Stimulated activated memory B cell treated with anti-CD40 and anti-IgM and Interleukin-4, amounts not matched to agents 10 μg/mL and 1 μg/mL and 100 μg/mL, for 72 hours (primary cell): Measurements from ENCODE around the gene FTL.

Experiments used
- ATAC-seq: fragments of 150-1000 bp; cut with Tn5 transposase; 2 replicates; pipeline ENCODE4 v1.10.0; 2021
- H3K27ac Mint-ChIP-seq: one replicate; pipeline ENCODE4 v1.8.0; 2022; ENCODE audit warnings: mild to moderate bottlenecking, mixed read lengths
- H3K27me3 Mint-ChIP-seq: one replicate; pipeline ENCODE4 v1.8.0; 2022; ENCODE audit warnings: mixed read lengths
- H3K36me3 Mint-ChIP-seq: one replicate; pipeline ENCODE4 v1.8.0; 2022; ENCODE audit warnings: mixed read lengths
- H3K4me1 Mint-ChIP-seq: one replicate; pipeline ENCODE4 v1.8.0; 2022; ENCODE audit warnings: mixed read lengths
- H3K4me3 Mint-ChIP-seq: one replicate; pipeline ENCODE4 v1.8.0; 2022; ENCODE audit warnings: mild to moderate bottlenecking, moderate library complexity, mixed read lengths
- H3K9me3 Mint-ChIP-seq: one replicate; pipeline ENCODE4 v1.8.0; 2022; ENCODE audit warnings: mixed read lengths

FTL gene

DNA sequence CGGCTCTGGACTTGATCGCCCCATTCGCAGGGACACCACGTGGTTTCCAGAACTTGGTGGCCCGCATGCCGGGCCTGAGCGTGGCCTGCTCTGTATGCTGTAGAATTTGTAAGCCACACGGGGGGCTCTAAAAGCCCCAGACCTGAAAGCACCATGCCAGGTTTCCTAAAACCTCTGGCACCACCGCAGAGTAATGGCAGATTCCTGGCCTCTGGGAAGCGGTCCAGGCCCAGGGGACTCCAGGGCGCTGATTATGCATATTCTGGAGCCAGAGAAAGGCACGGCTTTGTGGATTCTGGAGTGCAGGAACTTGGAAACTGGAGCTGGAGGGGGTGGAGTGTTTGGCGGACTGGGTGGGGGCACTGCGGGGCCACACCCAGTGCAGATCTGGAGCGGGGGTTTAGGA, 3.7 kb downstream of the FTL start:
- no peak for ATAC-seq
- Mint-ChIP-seq H3K9me3 (no peaks in the 10 kb centered on the region), H3K36me3 (peaks cover 50% of the 10 kb centered on the region), H3K4me1 (peaks cover 56% of the 10 kb centered on the region), H3K4me3 (no peak overlapping the region), H3K27ac (peak overlapping the region; percentile 100), H3K27me3 (no peaks in the 10 kb centered on the region)

DNA sequence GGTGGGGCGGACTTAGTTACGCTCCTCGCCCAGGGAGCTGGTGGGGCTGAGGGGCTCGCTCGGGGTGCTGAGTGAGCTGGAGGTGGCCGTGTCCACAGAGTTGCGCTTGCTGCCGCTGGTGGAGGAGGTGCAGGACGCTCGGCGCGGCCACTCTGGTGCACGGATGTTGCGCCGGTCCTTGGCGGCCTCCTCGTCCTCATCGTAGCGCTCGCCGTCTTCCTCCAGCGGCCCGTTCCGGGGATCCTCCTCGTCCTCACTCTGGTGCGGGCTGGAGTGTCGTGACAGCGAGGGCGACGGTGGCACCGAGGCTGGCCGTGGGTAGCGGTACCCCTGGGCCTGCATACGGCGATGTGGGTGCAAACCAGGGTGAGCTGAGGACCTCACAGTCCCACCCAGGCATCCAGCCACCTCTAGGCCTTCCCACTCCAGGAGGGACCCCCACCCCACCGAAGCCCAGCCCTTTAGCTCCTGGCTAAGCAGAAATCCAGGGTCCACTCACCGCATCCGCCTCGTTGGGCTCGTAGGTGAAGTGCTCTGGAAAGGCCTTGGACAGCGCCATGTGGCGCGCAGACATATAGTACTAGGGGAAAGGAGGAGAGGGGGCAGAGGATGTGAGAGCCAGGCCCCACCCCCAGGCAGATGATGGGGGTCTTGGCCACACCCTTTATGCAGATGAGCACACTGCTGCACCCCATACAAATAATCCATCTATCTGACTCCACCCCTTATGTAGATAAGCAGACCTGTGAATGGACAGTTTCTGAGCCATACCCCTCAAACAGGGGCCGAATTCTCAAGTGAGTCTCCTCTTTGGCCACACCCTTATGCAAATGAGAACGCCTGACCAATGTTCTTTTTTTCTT, 4.4 kb downstream of the FTL start:
- ATAC-seq: no peak
- Mint-ChIP-seq H3K9me3 (no peaks in the 10 kb centered on the region), H3K4me1 (peaks cover 49% of the 10 kb centered on the region), H3K36me3 (peaks cover 57% of the 10 kb centered on the region), H3K4me3 (no peak overlapping the region), H3K27me3 (no peaks in the 10 kb centered on the region), H3K27ac (no peak overlapping the region)

DNA sequence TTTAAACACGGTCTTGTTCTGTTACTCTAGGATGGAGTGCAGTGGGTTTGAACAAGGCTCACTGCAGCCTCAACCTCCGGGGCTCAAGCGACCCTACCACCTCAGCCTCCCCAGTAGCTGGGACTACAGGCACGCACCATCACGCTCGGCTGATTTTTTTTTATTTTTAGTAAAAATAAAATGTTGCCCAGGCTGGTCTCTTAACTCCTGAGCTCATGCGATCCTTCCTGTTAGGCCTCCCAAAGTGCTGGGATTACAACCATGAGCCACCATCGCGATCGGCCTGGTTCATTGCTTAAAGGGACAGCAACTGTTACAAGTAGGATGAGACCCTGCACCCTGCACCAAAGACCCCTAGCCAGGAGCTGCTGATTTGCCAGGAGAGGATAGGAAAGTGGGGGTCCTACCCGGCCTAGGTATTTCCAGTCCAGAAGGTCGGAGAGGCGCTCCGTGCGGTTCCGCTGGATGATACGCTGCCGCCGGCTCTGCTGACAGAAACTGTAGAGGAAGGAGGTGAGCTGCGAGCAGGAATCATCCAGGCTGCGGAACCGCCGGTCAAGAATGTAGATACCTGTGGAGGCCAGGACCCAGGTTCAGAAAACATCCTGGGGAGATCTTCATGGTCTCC, 5.1 kb downstream of the FTL start:
- Mint-ChIP-seq H3K27me3 (no peaks in the 10 kb centered on the region), H3K4me3 (no peak overlapping the region), H3K27ac (no peak overlapping the region), H3K9me3 (no peaks in the 10 kb centered on the region), H3K4me1 (peaks cover 41% of the 10 kb centered on the region), H3K36me3 (peaks cover 58% of the 10 kb centered on the region)
- ATAC-seq: no peak

DNA sequence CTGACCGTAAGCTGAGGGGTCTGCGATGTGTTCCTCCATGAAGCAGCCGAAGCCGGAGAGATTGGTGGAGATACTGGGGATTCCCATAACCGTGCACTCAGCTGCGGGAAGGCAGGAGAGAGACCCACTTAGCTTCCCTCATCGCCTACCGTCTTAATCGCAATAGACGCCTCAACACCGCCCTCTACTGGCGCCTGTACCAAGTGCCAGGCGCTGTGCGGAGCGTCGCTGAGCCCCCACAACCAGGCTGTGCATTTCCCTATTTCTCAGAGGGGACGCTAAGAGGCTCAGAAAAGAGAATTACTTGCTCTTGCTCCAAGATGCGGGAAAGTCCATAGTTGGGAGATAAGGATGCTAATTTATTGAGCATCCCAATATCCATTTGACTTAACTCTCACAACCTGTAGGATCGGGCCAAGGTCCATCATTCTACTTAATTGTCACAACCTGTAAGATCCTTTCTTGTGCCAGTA, 5.8 kb downstream of the FTL start:
- no peaks in the 10 kb centered on the region for H3K27me3 Mint-ChIP-seq
- H3K4me3 Mint-ChIP-seq: no peak overlapping the region
- H3K9me3 Mint-ChIP-seq: no peaks in the 10 kb centered on the region
- no peak overlapping the region for H3K27ac Mint-ChIP-seq
- peaks cover 36% of the 10 kb centered on the region for H3K4me1 Mint-ChIP-seq
- peaks cover 50% of the 10 kb centered on the region for H3K36me3 Mint-ChIP-seq
- peak; percentile 77 for ATAC-seq

DNA sequence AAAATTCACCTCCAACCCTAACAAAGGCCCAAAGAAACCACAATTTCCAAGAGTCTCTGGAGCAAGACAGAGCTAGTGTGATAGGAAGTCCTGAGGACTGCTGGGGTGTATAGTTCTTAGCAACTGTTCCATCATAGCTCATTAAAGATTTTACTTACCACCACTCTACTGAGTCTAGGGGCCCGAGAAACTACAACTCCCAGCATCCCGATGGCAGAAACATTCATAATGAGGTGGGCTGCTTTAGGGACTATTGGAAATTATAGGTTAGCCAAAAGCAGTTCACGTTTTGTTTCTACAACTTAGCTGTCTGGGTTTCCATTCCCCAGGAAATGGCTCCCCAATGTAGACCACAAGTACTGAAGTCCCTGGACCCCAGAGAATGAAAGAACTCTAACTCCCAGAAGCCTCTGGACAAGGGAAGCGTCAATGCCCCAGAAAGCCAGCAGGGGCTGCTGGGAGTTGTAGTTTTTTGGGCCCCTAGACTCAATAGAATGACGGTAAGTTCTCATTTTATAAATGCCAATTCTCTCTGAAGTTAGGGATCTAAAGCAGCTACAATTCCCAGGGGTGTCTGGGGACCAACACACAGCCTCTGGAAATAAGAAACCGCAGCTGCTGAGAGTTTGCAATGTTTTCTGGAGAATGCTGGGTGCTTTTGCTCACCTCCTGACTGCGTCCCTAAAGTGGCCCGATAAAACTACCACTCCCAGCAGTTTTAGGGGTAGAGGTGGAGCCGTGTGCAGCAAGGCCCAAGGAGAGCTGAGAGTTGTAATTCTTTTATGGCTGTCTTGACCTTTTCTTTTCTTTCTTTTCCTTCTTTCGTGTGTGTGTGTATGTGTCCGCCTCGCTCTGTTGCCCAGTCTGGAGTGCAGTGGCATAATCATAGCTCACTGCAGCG, 11.1 kb downstream of the FTL start:
- H3K27me3 Mint-ChIP-seq: no peaks in the 10 kb centered on the region
- H3K27ac Mint-ChIP-seq: no peak overlapping the region
- peak; percentile 52 for ATAC-seq
- H3K9me3 Mint-ChIP-seq: peaks cover 5% of the 10 kb centered on the region
- no peak overlapping the region for H3K4me3 Mint-ChIP-seq
- H3K4me1 Mint-ChIP-seq: peaks cover 20% of the 10 kb centered on the region
- peaks cover 43% of the 10 kb centered on the region for H3K36me3 Mint-ChIP-seq

DNA sequence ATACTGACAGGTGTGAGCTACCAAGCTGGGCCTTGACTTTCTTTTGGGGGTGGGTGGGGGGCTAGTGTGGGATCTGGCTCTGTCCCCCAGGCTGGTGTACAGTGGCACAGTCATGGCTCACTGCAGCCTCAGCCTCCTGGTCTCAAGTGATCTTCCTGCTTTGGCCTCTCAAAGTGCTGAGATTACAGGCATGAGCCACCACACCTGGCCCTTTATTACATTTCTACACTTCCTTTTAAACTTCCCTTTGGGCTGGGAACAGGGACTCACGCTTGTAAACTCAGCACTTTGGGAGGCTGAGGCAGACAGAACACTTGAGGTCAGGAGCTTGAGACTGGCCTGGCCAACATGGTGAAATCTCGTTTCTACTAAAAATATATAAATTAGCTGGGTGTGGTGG, 12.0 kb downstream of the FTL start:
- Mint-ChIP-seq H3K36me3 (peaks cover 50% of the 10 kb centered on the region), H3K27ac (no peak overlapping the region), H3K9me3 (peaks cover 5% of the 10 kb centered on the region), H3K4me1 (peaks cover 26% of the 10 kb centered on the region), H3K4me3 (no peak overlapping the region), H3K27me3 (no peaks in the 10 kb centered on the region)
- no peak for ATAC-seq

DNA sequence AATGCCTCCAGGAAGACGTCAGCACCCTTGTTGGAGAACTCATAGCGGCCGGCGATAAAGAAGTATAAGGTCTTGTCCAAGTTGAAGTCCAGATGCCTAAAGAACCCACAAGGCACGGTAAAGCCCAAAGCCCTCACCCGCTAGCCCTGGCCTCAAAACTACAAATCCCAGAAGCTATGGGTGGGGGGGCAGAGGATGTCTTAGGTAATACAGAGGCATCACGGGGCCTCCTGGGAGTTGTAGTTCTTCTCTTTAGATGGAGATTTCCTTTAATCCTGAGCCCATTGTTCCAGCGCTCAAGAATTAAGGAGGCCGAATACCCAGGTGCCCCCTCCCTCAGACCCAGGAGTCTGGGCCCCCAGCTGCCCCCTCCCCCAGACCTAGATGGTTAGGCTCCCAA, 17.2 kb downstream of the FTL start:
- H3K9me3 Mint-ChIP-seq: peaks cover 2% of the 10 kb centered on the region

DNA sequence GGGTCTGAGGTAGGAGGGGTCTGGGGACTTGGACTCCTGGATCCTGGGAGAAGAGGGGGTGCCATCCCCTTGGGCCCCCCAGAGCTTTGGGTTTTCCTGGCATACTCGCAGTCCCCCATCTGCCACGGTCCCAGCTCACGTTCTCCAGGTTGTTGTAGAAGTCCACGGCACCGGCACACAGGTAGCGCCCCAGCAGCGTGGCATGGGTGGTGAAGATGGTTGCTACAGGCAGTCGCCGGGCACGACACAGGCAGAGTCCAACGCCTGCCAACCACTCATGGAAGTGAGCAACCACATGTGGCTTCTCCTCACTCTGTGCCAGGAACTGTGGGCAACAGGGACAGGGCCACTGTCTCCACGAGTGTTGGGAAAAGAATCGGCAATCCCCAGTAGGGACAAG, 20.6 kb downstream of the FTL start:
- Mint-ChIP-seq H3K4me1 (peaks cover 33% of the 10 kb centered on the region), H3K4me3 (no peak overlapping the region), H3K9me3 (no peaks in the 10 kb centered on the region), H3K27ac (no peak overlapping the region), H3K27me3 (no peaks in the 10 kb centered on the region), H3K36me3 (peaks cover 68% of the 10 kb centered on the region)
- ATAC-seq: no peak

More for the DNA sequence above, 17.2 kb downstream of the FTL start:
- Mint-ChIP-seq H3K4me3 (no peak overlapping the region), H3K36me3 (peaks cover 58% of the 10 kb centered on the region), H3K27ac (peak overlapping the region; percentile 38), H3K4me1 (peaks cover 26% of the 10 kb centered on the region), H3K27me3 (no peaks in the 10 kb centered on the region)
- ATAC-seq: no peak

DNA sequence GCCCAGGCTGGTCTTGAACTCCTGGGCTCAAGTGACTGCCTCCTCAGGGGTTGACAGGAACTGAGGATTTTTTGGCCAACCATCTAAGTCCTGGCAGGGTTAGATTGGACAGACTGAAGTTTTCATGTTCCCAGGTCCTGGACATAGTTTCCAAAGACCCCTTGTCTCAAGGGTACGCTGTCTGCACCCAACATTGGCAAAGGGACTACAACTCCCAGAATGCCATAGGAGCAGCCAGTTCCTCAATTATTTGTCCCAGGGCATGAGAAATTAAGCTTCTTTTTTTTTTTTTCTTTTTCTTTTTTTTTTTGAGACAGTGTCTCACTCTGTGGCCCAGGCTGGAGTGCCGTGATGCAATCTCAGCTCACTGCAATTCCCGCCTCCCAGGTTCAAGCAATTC, 21.1 kb downstream of the FTL start:
- H3K27me3 Mint-ChIP-seq: no peaks in the 10 kb centered on the region
- no peak for ATAC-seq
- no peak overlapping the region for H3K27ac Mint-ChIP-seq
- no peak overlapping the region for H3K4me3 Mint-ChIP-seq
- H3K4me1 Mint-ChIP-seq: peaks cover 38% of the 10 kb centered on the region
- no peaks in the 10 kb centered on the region for H3K9me3 Mint-ChIP-seq
- H3K36me3 Mint-ChIP-seq: peaks cover 73% of the 10 kb centered on the region

DNA sequence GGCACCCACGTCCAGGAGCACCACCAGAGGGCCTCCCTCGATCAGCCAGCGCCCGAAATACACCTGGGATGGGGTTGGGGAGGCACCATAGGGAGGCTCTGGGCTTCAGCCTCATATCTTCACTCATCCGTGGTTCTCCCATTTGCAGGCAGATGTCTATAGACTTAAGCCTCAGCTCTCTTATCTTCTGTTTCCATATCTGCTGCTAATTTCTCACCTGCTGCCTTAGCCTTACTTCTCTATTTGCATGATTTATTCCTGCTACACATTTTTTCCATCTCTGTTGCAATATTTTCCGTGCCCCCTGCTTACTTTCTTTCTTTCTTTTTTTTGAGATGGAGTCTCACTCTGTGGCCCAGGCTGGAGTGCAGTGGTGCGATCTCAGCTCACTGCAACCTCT, 22.2 kb downstream of the FTL start:
- H3K9me3 Mint-ChIP-seq: no peaks in the 10 kb centered on the region
- peaks cover 65% of the 10 kb centered on the region for H3K36me3 Mint-ChIP-seq
- H3K4me1 Mint-ChIP-seq: peaks cover 35% of the 10 kb centered on the region

DNA sequence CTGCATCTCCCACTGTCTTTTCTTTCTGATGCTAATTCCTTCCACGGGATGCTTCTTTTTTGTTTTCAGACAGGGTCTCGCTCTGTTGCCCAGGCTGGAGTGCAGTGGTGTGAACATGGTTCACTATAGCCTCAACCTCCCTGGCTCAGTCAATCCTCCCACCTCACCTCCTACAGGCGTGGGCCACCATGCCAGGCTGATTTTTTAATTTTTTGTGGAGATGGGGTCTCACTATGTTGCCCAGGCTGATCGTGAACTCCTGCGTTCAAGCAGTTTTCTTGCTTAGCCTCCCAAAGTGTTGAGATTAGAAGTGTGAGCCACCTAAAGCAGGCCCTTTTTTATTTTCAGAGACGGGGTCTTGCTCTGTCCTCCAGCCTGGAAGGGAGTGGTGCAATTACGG, 23.2 kb downstream of the FTL start:
- peaks cover 55% of the 10 kb centered on the region for H3K36me3 Mint-ChIP-seq
- H3K4me3 Mint-ChIP-seq: no peak overlapping the region
- no peaks in the 10 kb centered on the region for H3K9me3 Mint-ChIP-seq
- ATAC-seq: no peak
- H3K27me3 Mint-ChIP-seq: no peaks in the 10 kb centered on the region
- peak overlapping the region; percentile 11 for H3K27ac Mint-ChIP-seq
- H3K4me1 Mint-ChIP-seq: peaks cover 40% of the 10 kb centered on the region

More for the DNA sequence above, 22.2 kb downstream of the FTL start:
- H3K27ac Mint-ChIP-seq: peak overlapping the region; percentile 11
- no peaks in the 10 kb centered on the region for H3K27me3 Mint-ChIP-seq
- no peak for ATAC-seq
- H3K4me3 Mint-ChIP-seq: no peak overlapping the region

DNA sequence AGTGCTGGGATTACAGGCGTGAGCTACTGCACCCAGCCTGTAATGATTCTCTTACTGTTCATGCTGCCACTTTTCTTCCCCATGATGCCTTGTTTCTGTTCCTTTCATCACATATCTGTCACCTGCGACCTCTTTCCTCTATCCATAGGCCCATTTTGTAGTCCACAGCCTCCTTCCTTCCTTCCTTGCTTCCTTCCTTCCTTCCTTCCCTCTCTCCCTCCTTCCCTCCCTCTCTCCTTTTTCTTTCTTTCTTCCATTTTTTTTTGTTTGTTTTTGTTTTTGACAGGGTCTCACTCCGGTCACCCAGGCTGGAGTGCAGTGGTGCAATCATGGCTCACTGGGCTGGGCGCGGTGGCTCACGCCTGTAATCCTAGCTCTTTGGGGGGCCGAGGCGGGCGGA, 23.8 kb downstream of the FTL start:
- H3K36me3 Mint-ChIP-seq: peaks cover 54% of the 10 kb centered on the region
- no peak overlapping the region for H3K27ac Mint-ChIP-seq
- H3K4me3 Mint-ChIP-seq: no peak overlapping the region
- H3K9me3 Mint-ChIP-seq: no peaks in the 10 kb centered on the region
- no peaks in the 10 kb centered on the region for H3K27me3 Mint-ChIP-seq
- H3K4me1 Mint-ChIP-seq: peaks cover 44% of the 10 kb centered on the region
- no peak for ATAC-seq

DNA sequence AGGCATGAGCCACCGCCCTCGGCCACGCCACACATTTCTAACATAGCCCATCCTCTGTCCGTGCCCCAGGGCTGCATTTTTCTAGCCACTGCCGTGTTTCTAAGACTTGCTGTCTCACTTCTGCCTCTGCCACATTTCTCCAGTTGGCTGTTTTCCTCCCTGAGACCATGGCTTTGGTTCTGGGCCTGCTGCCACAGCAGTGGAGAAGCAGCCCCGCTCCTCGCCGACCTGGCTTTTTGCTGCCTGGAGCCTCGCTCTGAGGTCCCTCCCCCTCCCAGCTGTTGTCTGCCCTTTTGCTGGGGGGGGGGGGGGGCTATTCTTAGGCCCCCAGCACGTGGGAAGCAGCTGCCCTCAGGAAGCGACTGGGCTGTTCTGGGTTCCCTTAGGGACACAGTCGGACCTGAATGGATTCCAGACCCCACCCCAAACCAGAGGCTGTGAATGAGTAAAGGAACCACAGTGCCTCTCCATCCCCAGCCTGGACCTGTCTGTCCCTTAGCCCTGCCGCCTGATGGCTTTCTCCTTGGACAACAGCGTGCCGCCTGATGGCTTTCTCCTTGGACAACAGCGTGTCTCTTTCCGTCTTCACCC, 24.7 kb downstream of the FTL start:
- Mint-ChIP-seq H3K27ac (peak overlapping the region; percentile 33), H3K9me3 (no peaks in the 10 kb centered on the region), H3K36me3 (peaks cover 59% of the 10 kb centered on the region), H3K4me1 (peaks cover 53% of the 10 kb centered on the region), H3K4me3 (no peak overlapping the region), H3K27me3 (no peaks in the 10 kb centered on the region)
- ATAC-seq: no peak

DNA sequence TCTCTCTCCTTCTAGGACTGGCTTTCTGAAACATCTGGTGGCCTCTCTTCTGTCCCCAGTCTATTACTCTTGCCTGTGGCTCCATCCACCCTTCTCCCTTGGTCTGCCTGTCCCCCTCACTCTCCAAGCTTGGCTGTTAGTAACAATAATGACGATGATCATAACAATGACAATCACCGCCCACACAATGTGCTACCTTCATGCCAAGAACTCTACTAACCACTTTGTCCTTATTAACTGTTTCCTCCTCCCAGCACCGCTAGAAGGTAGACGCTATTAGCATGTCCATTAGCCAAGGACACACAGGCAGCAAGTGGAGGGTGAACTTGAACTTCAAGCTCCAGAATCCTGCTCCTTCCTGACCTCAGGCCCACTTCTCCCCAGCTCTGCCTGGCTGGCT, 25.3 kb downstream of the FTL start:
- H3K4me1 Mint-ChIP-seq: peaks cover 59% of the 10 kb centered on the region
- peak overlapping the region; percentile 33 for H3K27ac Mint-ChIP-seq
- H3K36me3 Mint-ChIP-seq: peaks cover 58% of the 10 kb centered on the region
- ATAC-seq: no peak
- H3K4me3 Mint-ChIP-seq: no peak overlapping the region
- H3K27me3 Mint-ChIP-seq: no peaks in the 10 kb centered on the region
- H3K9me3 Mint-ChIP-seq: no peaks in the 10 kb centered on the region
